Measurements from ENCODE around the gene GOLGA5.
"Not testable (repeated sequence)": the region's sequence is repeated elsewhere in the genome, so short reads cannot be mapped to it uniquely, and the experiment has no call there.

Gene GOLGA5, protein sequence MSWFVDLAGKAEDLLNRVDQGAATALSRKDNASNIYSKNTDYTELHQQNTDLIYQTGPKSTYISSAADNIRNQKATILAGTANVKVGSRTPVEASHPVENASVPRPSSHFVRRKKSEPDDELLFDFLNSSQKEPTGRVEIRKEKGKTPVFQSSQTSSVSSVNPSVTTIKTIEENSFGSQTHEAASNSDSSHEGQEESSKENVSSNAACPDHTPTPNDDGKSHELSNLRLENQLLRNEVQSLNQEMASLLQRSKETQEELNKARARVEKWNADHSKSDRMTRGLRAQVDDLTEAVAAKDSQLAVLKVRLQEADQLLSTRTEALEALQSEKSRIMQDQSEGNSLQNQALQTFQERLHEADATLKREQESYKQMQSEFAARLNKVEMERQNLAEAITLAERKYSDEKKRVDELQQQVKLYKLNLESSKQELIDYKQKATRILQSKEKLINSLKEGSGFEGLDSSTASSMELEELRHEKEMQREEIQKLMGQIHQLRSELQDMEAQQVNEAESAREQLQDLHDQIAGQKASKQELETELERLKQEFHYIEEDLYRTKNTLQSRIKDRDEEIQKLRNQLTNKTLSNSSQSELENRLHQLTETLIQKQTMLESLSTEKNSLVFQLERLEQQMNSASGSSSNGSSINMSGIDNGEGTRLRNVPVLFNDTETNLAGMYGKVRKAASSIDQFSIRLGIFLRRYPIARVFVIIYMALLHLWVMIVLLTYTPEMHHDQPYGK

DNA sequence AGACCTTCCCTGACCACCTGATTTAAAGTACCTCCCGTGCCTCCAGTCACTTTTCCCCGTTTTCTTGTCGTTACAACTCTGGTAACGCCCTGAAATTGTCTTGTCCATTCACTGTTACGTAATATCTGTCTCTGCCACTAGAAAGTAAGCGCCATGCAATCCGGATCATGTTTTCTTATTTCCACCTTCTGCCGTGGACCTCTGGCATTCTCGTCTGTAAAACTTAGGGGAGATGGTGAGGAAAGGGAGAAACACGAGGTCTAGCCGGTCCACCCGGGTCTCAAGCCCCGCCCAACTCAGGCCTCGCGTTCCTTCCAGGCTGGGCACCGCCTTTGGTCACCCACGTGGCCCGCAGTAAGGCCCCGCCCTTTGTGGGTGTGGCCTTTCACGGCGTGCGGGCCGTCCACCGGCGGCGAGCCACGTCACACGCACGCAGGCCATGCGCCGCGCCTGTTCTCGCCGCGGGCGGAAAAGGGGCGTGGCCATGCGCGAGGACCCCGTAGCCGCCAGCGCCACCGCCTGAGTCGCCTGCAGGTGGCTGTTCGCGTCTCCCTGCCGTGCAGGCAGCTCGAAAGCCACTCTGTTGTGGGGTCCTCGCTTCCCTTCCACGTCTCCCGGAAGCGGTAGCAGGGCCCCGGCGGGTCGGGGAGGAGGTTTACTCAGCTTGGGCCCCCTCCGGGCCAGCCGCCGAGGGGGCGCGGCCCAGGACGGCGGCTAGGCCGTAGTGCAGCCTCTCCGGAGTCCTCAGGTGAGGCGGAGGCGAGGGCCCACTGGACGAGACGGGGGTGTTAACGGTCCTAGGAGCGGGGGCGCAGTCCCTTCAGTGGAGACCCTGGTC lies at the start of gene GOLGA5:
Gene GOLGA5 (plus strand): TSS at position 597 of the 838 bp plus-strand sequence. CDS start 3,133 bp downstream, outside the sequence.
- peak; percentile 97 for DNase-seq

DNA sequence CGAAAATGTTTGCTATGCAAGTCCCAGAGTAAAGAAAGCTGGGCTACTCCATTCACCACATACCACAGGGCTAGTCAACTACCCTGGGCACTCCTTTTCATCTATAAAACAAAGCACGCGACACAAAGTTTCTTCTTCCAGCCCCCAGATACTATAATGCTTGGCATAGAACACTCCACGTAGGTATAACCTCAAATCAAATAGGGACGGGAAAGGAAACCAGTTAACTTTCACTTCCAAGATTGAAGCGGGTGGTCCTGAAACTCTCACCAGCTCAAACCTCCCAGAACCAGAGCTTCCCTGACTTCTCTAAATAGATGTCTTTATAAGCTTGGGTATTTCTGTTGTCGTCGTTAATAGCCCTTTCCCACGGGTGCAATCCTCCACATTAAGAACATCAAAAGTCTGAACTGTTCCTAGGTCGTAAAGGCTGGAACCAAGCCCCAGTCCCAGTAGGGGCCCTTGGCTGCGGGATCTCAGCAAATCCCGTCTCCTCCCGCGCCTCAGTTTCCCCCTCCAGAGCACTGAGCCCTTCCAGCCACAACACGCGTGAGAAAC lies 46.3 kb upstream of the GOLGA5 start:
- no peak for DNase-seq

DNA sequence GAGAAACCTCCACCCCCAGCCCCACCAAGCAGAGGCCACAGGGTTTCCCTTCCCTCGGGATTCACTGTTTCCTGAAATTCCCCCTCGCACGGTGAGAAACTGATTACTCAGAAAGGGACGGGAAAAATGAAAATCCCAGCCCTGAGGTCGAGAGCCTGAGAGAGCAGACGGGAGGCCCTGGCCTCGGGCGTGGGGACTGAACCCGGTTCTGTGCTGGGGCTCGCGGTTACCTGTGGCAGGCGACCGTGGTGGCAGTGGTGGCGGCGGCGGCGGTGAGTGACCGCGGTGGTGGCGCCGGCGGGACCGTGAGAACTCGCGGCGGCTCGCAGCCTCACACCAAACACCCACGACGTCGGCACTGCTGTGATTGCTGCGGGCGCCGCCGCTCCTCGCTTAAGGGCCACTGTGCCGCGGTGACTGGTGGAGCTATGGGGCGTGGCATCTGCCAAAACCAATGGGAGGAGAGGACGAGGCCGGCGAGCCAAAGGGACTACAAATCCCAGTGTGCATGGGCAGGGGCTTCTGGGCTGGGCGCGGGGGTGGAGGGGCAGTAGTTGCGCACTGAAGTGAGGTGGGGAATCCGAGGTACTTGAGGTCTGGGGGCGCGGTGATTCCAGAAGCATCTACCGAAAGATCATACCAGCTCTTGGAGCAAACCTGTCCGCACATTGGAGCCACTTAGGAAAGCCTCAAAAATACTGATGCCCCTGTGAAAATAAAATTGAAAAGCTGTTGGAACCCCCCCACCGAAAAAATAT lies 45.7 kb upstream of the GOLGA5 start, which contains the start of gene LGMN:
Gene LGMN (minus strand): TSS at position 369 of the 758 bp plus-strand sequence. CDS start 15,841 bp downstream, outside the sequence.
- peak; percentile 88 for DNase-seq

DNA sequence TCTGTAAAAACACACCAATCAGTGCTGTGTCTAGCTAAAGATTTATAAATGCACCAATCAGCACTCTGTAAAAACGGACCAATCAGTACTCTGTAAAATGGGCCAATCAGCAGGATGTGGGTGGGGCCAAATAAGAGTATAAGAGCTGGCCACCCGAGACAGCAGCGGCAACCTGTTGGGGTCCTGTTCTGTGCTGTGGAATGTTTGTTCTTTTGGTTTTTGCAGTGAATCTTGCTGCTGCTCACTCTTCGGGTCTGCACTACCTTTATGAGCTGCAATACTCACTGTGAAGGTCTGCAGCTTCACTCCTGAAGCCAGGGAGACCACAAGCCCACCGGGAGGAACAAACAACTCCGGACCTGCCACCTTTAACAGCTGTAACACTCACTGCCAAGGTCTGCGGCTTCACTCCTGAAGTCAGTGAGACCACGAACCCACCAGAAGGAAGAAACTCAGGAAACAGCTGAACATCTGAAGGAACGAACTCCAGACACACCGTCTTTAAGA lies 43.8 kb upstream of the GOLGA5 start:
- peak; percentile 56 for DNase-seq

DNA sequence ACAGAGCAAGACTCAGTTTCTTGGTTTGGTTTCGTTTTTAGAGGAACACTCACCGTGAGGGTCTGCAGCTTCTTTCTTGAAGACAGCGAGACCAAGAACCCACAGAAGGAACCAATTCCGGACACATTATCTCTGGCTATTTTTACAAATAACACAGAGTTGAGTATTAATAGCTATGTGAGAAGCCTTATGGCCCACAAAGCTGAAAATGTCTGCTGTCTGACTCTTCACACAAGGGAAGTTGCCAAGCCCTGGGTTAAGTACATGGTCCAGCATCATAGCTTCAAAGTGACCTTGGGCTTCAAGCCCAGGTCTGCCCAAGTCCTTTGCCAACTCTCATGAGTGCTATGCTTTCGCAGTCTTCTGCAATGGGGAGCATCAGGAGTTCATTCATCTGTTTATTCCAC lies 43.1 kb upstream of the GOLGA5 start:
- DNase-seq, result no peak

DNA sequence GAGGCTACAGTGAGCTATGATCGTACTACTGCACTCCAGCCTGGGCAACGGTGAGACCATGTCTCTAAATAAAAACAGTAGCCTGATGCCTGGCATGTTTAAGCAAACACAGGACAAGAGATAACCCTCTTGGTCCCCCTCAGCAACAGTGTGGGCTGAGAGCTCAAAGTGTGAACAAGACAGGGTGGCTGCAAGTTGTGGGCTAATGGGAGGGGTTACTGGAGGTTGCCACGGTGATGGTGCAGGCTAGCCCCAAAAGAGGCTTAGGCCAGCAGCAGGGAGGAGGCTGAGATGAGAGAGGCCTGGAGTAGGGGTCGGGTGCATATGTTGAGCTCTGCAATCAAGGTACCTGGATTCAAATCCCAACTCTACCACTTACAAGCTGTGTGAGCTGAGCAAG lies 42.3 kb upstream of the GOLGA5 start:
- no peak for DNase-seq

DNA sequence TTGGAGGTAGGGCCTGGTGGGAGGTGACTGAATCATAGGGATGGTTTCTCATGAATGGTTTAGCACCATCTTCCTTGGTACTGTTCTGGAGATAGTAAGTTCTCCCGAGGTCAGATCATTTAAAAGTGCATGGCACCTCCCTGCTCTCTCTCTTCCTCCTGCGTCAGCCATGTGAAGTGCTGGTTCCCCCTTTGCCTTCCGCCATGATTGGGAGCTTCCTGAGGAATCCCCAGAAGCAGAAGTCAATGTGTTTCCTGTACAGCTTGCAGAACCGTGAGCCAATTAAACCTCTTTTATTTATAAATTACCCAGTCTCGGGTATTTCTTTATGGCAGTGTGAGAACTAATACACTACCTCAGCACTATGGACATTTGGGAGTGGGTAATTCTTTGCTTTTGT lies 40.9 kb upstream of the GOLGA5 start:
- DNase-seq, result no peak

DNA sequence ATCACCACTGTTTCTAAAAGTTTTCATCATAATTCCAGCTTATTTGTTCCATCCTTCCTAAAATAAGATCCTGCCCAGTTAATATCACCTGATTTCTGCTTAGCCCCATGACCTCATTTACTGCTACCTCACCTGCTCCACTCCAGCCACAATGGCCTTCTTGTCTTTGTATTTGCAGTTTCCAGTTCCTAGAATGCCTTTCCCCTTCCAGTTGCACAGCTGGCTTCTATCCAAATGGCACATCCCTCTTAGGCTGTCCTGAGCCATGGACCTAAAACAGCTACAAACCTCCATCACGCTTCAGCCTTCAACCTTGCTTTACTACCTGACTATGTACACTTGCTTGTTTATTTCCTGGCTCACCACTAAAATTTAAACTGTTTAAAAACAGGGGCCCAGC lies 39.1 kb upstream of the GOLGA5 start:
- DNase-seq, result no peak

DNA sequence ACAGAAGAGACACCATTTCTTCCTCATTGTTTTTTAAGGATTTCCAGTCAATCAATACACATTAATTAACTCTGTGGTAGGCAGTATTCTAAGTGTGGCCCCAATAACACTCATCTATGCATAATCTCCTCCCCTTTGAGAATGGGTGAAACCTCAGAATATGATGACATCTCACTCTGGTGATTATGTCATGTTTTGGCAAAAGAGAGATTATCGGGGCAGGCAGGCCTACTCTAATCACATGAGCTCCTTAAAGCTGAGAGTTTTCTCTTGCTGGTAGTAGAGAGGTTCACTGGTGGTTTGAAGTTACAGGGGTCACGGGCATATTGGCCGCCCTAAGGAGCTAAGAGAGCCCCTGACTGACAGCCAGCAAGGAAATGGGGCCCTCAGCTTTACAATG lies 38.6 kb upstream of the GOLGA5 start:
- no peak for DNase-seq

DNA sequence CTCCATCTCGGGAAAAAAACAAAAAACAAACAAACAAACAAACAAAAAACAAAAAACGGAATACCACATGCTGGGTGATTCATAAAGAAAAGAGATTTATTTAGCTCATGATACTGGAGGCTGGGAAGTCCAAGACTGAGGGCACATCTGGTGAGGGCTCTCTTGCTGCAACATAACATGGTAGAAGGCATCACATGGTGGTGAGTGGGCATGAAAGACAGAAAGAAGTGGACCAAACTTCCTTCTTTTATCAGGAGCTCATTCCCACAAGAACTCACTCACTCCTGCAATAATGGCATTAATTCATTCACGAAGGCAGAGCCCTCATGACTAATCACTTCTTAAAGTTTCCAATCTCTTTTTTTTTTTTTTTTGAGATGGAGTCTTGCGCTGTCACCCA lies 37.7 kb upstream of the GOLGA5 start:
- no peak for DNase-seq

DNA sequence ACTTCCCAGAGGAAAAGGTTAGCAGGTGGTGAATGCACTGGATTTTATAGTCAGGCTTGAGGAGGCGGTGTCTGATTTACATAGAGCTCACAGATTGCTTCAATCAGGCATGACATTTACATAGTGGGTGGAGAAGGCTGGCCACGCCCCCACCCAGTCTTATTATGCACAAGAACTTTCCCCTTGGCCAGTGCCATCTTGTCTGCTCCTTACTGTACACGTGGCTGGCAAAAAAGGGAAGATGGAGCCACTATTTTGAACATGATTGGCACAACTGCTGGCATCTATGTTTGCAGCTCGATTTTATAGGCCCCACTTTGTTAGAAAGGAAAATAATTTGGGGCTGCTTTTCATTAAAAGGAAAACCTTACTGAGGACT lies 34.8 kb upstream of the GOLGA5 start:
- peak; percentile 25 for DNase-seq

DNA sequence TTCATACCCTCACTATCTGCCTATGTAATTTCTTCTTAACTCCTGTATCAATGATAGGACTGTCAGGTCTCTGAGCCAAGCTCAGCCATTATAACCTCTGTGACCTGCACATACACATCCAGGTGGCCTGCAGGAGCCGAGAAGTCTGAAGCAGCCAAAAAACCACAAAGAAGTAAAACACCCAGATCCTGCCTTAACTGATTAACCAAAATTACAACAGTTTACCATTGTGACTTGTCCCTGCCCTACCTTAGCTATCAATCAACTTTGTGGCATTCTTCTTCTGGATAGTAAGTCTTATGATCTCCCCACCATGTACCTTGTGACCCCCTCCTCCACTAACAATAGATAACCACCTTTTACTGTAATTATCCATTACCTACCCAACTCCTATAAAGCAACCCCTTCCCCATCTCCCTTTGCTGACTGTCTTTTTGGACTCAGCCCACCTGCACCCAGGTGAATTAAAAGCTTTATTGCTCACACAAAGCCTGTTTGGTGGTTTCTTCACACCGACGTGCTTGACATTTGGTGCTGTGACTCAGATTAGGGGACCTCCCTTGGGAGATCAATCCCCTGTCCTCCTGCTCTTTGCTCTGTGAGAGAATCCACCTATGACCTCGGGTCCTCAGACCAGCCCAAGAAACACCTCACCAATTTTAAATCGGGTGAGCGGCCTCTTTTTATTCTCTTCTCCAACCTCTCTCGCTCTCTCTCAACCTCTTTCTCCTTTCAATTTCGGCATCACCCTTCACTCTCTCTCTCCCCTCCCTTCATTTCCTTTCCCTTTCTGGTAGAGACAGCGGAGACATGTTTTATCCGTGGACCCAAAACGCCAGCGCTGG lies 34.2 kb upstream of the GOLGA5 start:
- no peak for DNase-seq

DNA sequence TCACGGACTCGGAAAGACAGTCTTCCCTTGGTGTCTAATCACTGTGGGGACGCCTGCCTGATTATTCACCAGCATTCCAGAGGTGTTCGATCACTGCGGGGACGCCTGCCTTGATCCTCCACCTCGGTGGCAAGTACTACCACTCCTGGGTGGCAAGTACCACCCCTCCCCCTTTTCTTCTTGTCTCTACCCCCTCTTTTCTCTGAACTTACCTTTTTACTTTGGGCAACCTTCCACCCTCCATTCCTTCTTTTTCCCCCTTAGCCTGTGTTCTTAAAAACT lies 33.6 kb upstream of the GOLGA5 start:
- no peak for DNase-seq

DNA sequence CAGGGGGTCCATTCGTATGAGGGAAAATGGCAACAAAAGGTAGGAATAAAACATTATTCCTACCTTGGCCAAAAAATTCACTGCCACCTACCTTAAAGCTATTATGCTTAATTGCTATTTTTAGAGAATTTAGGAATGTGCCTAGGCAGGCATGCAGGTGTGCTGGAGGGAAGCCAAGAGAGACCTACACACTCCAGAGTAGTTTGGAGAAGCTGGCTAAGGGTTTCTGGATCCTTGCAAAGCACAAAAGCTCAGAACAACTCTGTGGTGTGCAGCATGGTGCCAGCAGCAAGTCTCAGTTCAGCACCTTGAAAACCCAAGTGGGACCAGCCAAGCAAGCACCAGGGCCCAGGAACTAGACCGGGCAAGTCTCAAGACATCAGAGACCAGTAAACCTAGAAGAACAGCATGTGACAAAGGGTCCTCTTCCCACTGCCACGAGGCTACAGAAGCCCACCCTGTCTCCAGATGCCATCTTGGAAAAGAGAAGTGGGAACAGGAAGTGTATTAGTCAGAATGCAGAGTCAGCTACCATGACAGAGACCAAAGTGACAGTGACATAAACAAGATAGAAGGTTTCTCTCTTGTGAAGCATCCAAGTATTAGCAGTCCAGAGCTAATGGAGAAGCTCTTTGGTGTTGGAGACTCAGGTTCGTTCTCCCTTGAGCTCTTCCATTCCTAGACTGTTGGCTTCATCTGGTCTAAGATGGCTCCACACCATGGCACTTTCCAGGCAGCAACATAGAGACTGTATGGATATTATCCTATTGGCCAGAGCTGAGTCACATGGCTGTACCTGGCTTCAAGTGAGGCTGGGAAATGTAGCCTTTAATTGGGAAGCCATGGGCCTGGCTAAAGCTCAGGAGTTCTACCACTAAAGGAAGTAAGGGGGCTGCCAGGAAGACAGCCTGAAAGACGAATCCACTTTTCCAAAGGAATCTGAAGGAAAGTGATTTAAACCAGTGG lies 30.2 kb upstream of the GOLGA5 start:
- not testable (repeated sequence) for DNase-seq

DNA sequence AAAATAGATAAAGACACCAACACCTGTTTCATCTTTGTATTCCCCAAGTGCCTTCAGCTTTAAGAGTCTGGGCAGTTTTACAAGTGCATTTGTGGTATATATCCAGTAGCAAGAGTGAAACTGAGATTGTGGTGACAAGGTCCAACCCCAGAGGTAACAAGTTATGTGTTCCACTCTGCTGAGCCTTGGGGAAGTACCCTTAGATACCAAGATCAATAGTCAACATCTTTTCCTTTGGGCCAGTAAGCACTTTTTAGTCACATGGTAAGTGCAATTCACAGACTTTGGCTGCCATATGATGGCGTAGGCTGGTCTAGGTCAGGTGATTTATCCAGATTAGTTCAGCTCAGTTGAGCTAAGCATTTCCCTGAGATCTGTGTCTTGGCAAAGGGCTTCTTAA lies 25.9 kb upstream of the GOLGA5 start:
- DNase-seq, result not testable (repeated sequence)

DNA sequence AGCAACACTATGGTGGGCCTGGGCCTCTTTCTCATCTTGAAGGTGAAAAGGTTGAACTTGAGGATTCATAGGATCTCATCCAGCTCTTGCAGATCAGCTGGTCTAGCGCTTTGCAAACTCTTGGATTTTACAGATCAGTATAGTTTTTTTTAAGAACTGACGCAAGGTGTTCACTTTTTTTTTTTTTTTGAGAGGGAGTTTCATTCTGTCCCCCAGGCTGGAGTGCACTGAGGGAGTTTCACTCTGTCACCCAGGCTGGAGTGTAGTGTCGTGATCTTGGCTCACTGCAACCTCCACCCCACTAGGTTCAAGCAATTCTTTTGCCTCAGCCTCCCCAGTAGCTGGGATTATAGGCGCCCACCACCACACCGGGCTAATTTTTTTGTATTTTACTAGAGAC lies 25.3 kb upstream of the GOLGA5 start:
- no peak for DNase-seq

DNA sequence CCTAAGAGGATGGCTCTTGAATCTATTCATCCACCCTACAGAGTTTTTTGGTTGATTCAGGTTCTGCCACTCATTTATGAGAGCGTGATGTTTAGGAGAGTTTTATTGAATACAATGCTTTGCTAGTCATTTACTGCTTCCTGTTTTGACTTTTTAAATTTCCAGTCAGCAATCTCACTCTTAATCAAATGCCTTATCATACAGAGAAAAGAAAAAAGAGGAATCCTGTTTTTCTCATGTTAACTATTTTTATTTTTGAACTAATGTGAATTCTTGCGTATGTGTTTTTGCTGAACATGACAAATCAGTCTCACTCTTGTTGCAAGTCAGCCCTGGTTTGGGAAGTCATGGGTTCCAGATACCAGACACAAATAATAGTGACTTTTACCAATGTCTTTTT lies 23.6 kb upstream of the GOLGA5 start:
- DNase-seq, result no peak

DNA sequence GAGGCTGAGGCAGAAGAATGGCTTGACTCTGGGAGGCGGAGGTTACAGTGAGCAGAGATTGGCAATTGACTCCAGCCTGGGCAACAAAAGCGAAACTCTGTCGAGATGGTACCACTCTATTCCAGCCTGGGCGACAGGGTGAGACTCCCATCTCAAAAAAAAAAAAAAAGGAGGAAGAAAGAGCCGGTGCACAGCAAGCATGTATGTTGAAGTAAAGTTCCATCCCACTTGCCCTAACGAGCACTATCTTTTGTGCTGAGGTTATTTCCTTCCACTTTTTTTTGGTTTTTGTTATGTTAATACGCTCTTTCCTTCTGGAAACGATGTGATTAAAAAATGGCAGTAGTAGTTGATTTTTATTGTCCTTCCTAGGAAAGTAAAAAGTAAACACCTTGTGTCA lies 19.5 kb upstream of the GOLGA5 start:
- no peak for DNase-seq

DNA sequence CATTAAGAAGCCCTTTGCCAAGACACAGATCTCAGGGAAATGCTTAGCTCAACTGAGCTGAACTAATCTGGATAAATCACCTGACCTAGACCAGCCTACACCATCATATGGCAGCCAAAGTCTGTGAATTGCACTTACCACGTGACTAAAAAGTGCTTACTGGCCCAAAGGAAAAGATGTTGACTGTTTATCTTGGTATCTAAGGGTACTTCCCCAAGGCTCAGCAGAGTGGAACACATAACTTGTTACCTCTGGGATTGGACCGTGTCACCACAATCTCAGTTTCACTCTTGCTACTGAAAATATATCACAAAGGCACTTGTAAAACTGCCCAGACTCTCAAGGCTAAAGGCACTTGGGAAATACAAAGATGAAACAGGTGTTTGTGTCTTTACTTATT lies 18.8 kb upstream of the GOLGA5 start:
- DNase-seq, result not testable (repeated sequence)

All from activated naive CD4-positive, alpha-beta T cell treated with anti-CD3 and anti-CD28 coated beads, Interleukin-2, amount 50 U/mL, for 16 hours (primary cell).